OCI-LY1 (cell line): ENCODE results near the gene EFCAB5.
"Not testable (repeated sequence)": the region's sequence is repeated elsewhere in the genome, so short reads cannot be mapped to it uniquely, and the experiment has no call there.

Experiments used
- H2AFZ ChIP-seq: fragments of 200-600 bp; sonication (generic), shearing (Covaris generic); 2 replicates; pipeline ENCODE4 v1.6.0; 2014; ENCODE audit warnings: antibody characterized with exemption, mild to moderate bottlenecking, low read length
- H3F3A ChIP-seq: fragments of 200-600 bp; sonication (generic), shearing (Covaris generic); 2 replicates; pipeline ENCODE4 v1.6.0; 2014; ENCODE audit warnings: mild to moderate bottlenecking, antibody characterized with exemption, low read length, moderate library complexity; ENCODE audit not compliant: insufficient read depth
- H3K27ac ChIP-seq: fragments of 200-600 bp; sonication (generic); 2 replicates; pipeline ENCODE4 v1.5.1; 2014; ENCODE audit warnings: low read length, mixed run types, mild to moderate bottlenecking, low read depth; ENCODE audit not compliant: poor library complexity, severe bottlenecking
- H3K27me3 ChIP-seq: fragments of 200-600 bp; sonication (generic); 2 replicates; pipeline ENCODE4 v1.6.0; 2014; ENCODE audit warnings: antibody characterized with exemption, mild to moderate bottlenecking, low read length, moderate library complexity; ENCODE audit not compliant: insufficient read depth
- H3K36me3 ChIP-seq: fragments of 200-600 bp; sonication (generic); 2 replicates; pipeline ENCODE4 v1.6.1; 2014; ENCODE audit warnings: mild to moderate bottlenecking, antibody characterized with exemption, low read length, moderate library complexity, mixed read lengths; ENCODE audit not compliant: insufficient read depth
- H3K4me1 ChIP-seq: fragments of 200-600 bp; sonication (generic); 2 replicates; pipeline ENCODE4 v1.5.1; 2014; ENCODE audit warnings: mild to moderate bottlenecking, low read length, moderate library complexity; ENCODE audit not compliant: insufficient read depth, severe bottlenecking
- H3K4me2 ChIP-seq: fragments of 200-600 bp; sonication (generic), shearing (Covaris generic); 2 replicates; pipeline ENCODE4 v1.6.1; 2014; ENCODE audit warnings: low read length
- H3K4me3 ChIP-seq: fragments of 200-600 bp; sonication (generic); 2 replicates; pipeline ENCODE4 v1.5.1; 2014; ENCODE audit warnings: low read length, low read depth, mild to moderate bottlenecking, mixed read lengths; ENCODE audit not compliant: poor library complexity, severe bottlenecking
- H3K79me2 ChIP-seq: fragments of 200-600 bp; shearing (Covaris generic); 2 replicates; pipeline ENCODE4 v1.6.1; 2016; ENCODE audit warnings: mixed run types, low read length, mixed read lengths; ENCODE audit not compliant: insufficient read depth
- H3K9ac ChIP-seq: fragments of 200-600 bp; sonication (generic), shearing (Covaris generic); 2 replicates; pipeline ENCODE4 v1.6.1; 2014; ENCODE audit warnings: mild to moderate bottlenecking, low read length, mixed read lengths
- H3K9me2 ChIP-seq: fragments of 200-600 bp; sonication (generic), shearing (Covaris generic); 2 replicates; pipeline ENCODE4 v1.6.1; 2014; ENCODE audit warnings: low read depth, mild to moderate bottlenecking, low read length, mixed read lengths
- H3K9me3 ChIP-seq: fragments of 200-600 bp; shearing (Covaris generic); 2 replicates; pipeline ENCODE4 v1.6.1; 2014; ENCODE audit warnings: low read length, mixed read lengths
- H4K20me1 ChIP-seq: fragments of 200-600 bp; sonication (generic), shearing (Covaris generic); 2 replicates; pipeline ENCODE4 v1.6.0; 2016; ENCODE audit warnings: mild to moderate bottlenecking, low read length; ENCODE audit not compliant: insufficient read depth
- CTCF ChIP-seq: fragments of 200-600 bp; sonication (generic), shearing (Covaris generic); IDR thresholded peaks from 2 replicates; pipeline ENCODE4 v1.5.1; 2017; ENCODE audit warnings: mild to moderate bottlenecking, antibody characterized with exemption, low read length, moderate library complexity, mixed read lengths
- EZH2 ChIP-seq: fragments of 200-600 bp; sonication (generic), shearing (Covaris generic); IDR thresholded peaks from 2 replicates; pipeline ENCODE4 v1.8.0; 2017; ENCODE audit warnings: borderline replicate concordance, mixed run types, mild to moderate bottlenecking, antibody characterized with exemption, low read length, moderate library complexity, mixed read lengths

EFCAB5 gene

GRCh38 chr17:30002088-30002487 lies 60.7 kb downstream of the EFCAB5 start:
- Histone ChIP-seq H3K9ac (no peak overlapping the region), H3K79me2 (no peaks in the 10 kb centered on the region), H3K9me3 (no peaks in the 10 kb centered on the region), H3F3A (no peaks in the 10 kb centered on the region), H4K20me1 (no peaks in the 10 kb centered on the region), H2AFZ (no peak overlapping the region), H3K4me1 (no peaks in the 10 kb centered on the region), H3K4me2 (no peak overlapping the region), H3K9me2 (no peaks in the 10 kb centered on the region), H3K4me3 (no peak overlapping the region), H3K27me3 (no peaks in the 10 kb centered on the region), H3K27ac (no peak overlapping the region), H3K36me3 (no peaks in the 10 kb centered on the region)
- TF ChIP-seq EZH2 (no peak), CTCF (no peak)

- Histone ChIP-seq H3K79me2 (no peaks in the 10 kb centered on the region), H3K4me1 (no peaks in the 10 kb centered on the region), H3K9me3 (no peaks in the 10 kb centered on the region), H4K20me1 (no peaks in the 10 kb centered on the region), H3K27ac (no peak overlapping the region), H3F3A (no peaks in the 10 kb centered on the region), H3K27me3 (no peaks in the 10 kb centered on the region), H3K9me2 (no peaks in the 10 kb centered on the region), H3K9ac (no peak overlapping the region), H3K4me3 (no peak overlapping the region), H3K36me3 (no peaks in the 10 kb centered on the region), H3K4me2 (no peak overlapping the region), H2AFZ (no peak overlapping the region)
- no peak for TF ChIP-seq CTCF
- no peak for TF ChIP-seq EZH2
These were observed 64.4 kb downstream of the EFCAB5 start for GRCh38 chr17:30005709-30006320.

- not testable (repeated sequence) for H3F3A ChIP-seq, H3K4me1 ChIP-seq, H3K9me3 ChIP-seq, H3K9ac ChIP-seq, H3K79me2 ChIP-seq, H3K4me3 ChIP-seq, H3K9me2 ChIP-seq, H3K36me3 ChIP-seq, H2AFZ ChIP-seq, H4K20me1 ChIP-seq, H3K4me2 ChIP-seq, H3K27me3 ChIP-seq, H3K27ac ChIP-seq
These were observed 70.5 kb downstream of the EFCAB5 start for GRCh38 chr17:30011934-30012333.

- no peaks in the 10 kb centered on the region for H4K20me1 ChIP-seq
- no peaks in the 10 kb centered on the region for H3K9me3 ChIP-seq
- no peaks in the 10 kb centered on the region for H3K36me3 ChIP-seq
- H3K4me1 ChIP-seq, result no peaks in the 10 kb centered on the region
- H3F3A ChIP-seq, result no peaks in the 10 kb centered on the region
- H3K9me2 ChIP-seq, result no peaks in the 10 kb centered on the region
- H3K4me2 ChIP-seq, result no peak overlapping the region
- no peak overlapping the region for H3K4me3 ChIP-seq
- no peak overlapping the region for H3K27ac ChIP-seq
- no peak overlapping the region for H3K9ac ChIP-seq
- no peaks in the 10 kb centered on the region for H3K27me3 ChIP-seq
- H3K79me2 ChIP-seq, result no peaks in the 10 kb centered on the region
- no peak overlapping the region for H2AFZ ChIP-seq
- TF ChIP-seq CTCF (peak; percentile 91), EZH2 (no peak)
These were observed 80.4 kb downstream of the EFCAB5 start for GRCh38 chr17:30021708-30022317.

- not testable (repeated sequence) for H3K9ac ChIP-seq, H3K36me3 ChIP-seq, H3K9me2 ChIP-seq, H3K79me2 ChIP-seq, H3K27ac ChIP-seq, H4K20me1 ChIP-seq, H3K4me3 ChIP-seq, H3F3A ChIP-seq, H3K9me3 ChIP-seq, H3K27me3 ChIP-seq, H3K4me2 ChIP-seq, H3K4me1 ChIP-seq, H2AFZ ChIP-seq
These were observed 83.9 kb downstream of the EFCAB5 start for GRCh38 chr17:30025325-30025724.
